Stimulated activated CD4-positive, alpha-beta T cell treated with anti-CD3 and anti-CD28 coated beads, Interleukin-15, amount 100 ng/mL, for 24 hours (primary cell): ENCODE data around the gene PLAU.
"Not testable (repeated sequence)": the region's sequence is repeated elsewhere in the genome, so short reads cannot be mapped to it uniquely, and the experiment has no call there.

Source experiments
- DNase-seq: peaks from one replicate; pipeline ENCODE4 v3.0.0-alpha.2; 2020

PLAU gene

GRCh38 chr10:73923935-73924598, 13.1 kb downstream of the PLAU start:
- no peak for DNase-seq

GRCh38 chr10:73924935-73925334, 14.0 kb downstream of the PLAU start:
- DNase-seq = no peak

DNA sequence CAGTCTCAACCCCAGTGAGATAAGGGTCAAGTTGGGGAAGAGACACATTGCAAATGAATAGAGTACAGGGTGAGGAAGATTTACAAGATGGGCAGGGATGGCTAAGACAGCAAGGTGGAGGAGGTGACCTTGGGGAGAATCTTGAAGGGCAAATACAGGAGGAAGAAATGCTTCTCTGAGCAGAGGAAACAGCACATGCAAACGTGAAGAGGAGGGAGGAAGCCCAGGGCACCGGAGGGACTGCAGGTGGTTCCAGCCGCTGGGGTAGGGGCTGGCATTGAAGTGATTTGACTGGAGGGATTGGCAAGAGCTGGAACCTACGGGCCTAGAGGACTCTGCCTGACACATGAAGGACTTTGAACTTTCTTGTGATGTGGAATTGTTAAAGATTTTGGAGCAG, 14.6 kb downstream of the PLAU start:
- no peak for DNase-seq

DNA sequence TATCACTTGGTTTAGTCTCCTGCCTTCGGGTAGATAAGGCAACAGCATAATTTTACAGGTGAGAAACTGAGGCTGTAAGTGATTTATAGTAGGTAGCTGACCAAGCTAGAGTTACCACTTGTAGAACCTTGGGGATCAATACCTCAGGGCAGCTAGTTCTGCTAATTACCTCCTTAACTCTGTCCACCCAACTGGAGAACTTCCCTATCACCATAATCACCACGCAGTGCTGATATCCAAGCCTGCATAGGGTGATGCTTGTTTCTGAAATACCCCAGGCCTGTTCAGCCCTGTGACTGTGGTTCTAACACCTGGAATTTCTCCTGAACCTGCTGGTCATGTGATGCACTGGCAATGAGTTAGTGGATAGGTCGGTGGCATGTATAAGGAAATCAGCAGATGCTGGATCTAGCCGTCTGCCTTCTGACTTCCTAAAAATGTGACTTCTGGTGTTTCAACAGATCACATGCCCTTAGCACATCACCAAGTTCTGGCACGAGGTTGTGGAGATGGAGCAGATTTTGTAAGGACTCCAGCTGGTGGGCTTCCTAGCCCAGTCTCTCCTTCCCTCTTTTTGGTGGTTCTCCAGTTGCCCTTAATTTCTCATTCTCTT, 15.3 kb downstream of the PLAU start:
- no peak for DNase-seq

- DNase-seq = not testable (repeated sequence)
Measured at GRCh38 chr10:73930630-73931327, 19.8 kb downstream of the PLAU start.

DNA sequence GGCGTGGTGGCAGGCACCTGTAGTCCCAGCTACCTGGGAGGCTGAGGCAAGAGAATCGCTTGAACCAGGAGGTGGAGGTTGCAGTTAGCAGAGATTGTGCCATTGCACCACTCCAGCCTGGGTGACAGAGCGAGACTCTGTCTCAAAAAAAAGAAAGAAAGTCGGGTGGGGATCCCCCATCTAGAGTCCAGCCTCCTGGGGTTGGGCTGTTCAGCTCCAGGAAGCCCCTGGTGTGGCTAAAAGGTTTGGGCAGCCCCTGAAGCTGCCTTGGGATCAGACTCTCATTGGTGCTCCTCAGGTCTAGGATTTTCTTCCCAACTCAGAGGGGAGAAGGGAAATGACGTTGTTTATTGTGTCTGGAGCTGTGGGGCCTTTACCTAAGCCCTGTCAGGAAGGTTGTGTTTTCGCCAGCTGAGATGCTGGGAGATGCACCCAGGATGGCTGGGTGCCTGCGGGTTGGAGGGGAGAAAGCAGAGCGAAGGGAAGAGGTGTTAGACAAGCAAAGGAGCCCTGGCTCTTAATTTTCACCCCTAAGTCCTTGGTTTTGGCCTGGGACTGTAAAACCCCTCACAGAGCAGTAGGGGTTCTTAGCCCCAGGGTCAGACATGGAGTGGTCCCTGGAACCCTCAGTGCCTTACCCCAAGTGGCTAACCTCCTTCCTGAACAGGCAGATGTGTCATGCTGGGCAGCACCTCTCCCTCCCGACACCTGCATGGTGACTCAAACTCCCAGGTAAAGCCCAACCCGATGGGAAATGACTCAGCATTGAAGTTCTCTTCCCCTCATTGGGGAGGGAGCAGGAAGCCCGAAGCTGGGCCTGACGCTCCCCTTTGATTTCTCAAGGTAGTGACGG, 21.1 kb downstream of the PLAU start:
- peak; percentile 72 for DNase-seq

GRCh38 chr10:73932620-73933112, 21.7 kb downstream of the PLAU start:
- DNase-seq = no peak

- DNase-seq = no peak
Measured at GRCh38 chr10:73934074-73934473, 23.1 kb downstream of the PLAU start.

GRCh38 chr10:73935895-73936294, 25.0 kb downstream of the PLAU start:
- DNase-seq = no peak

GRCh38 chr10:73937333-73938043, 26.6 kb downstream of the PLAU start:
- DNase-seq = no peak

- DNase-seq = peak; percentile 90
Measured at GRCh38 chr10:73940634-73941221, 29.8 kb downstream of the PLAU start.

DNA sequence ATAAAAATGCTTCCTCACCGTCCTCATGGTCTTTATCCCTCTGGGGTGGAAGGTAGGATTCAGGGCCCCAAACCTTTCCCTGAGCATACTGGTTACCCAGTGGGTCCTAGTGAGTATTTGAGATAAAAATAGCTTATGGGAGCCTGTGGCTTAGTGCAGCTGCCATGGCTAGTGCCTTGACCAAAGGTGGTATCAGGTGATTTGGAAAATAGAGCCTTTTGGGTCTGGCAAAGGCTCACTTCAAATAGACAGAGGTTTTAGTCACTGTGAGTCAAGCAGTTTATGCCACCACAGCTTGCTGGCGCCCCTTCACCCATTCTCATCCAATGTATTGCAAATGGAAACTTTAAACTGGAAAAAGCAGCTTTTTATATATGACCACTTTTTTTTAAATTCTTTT, 30.4 kb downstream of the PLAU start:
- DNase-seq = no peak

DNA sequence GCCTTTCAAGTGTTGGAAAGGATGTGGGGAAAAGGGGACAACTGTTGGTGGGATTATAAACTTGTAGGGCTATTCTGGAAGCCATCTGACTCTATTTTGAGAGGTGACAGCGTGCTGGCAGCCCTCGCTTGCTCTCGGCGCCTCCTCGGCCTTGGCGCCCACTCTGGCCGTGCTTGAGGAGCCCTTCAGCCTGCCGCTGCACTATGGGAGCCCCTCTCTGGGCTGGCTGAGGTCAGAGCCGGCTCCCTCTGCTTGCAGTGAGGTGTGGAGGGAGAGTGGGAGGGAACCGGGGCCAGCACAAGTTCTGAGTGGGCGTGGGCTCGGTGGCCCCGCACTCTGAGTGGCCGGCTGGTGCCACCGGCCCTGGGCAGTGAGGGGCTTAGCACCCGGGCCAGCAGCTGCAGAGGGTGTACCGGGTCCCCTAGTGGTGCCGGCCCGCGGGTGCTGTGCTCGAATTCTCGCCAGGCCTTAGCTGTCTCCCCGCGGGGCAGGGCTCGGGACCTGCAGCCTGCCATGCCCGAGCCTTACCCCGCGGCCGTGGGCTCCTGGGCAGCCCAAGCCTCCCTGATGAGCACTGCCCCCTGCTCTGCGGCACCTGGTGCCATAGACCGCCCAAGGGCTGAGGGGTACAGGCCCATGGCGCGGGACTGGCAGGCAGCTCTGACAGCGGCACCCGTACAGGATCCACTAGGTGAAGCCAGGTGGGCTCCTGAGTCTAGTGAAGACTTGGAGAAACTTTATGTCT, 33.6 kb downstream of the PLAU start:
- DNase-seq = no peak

DNA sequence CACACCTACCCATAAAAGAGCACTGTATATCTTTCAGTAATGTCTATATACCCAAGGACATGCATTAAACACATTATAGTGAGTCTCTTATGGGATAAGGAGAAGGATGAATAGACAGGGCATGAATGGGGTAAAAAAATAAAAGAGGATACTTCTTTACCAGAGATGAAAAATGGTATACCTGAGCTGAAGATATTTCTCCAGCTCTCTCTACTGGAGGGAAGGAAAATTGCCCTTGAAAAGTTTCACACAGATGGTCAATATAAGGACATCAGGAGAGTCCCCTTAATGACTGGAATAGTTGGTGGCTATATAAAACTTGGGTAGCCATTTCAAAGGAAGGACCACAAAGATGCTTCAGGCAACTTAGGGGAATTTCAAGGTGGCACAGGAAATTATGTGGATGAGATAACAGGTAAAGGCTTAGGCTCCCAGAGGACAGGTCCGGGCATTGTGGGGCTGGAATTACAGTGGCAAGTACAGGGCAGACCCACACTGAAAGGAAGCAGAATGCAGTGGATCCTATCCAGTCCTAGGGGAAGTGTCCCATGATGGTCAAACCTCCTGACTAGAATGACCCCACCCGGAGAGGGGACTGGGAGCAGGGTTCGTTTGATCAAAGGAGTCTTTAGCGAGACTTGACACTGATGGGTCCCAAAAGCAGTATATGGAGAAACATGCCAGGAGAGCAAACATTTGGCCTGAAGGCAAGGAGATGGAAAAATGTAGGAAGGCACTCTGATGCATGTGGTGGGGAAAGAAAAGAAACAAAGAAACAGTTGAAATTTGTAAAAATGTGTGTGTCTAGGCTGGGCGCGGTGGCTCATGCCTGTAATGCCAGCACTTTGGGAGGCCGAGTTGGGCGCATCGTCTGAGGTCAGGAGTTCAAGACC, 35.6 kb downstream of the PLAU start:
- no peak for DNase-seq

GRCh38 chr10:73948947-73949633, 38.2 kb downstream of the PLAU start:
- DNase-seq = no peak

DNA sequence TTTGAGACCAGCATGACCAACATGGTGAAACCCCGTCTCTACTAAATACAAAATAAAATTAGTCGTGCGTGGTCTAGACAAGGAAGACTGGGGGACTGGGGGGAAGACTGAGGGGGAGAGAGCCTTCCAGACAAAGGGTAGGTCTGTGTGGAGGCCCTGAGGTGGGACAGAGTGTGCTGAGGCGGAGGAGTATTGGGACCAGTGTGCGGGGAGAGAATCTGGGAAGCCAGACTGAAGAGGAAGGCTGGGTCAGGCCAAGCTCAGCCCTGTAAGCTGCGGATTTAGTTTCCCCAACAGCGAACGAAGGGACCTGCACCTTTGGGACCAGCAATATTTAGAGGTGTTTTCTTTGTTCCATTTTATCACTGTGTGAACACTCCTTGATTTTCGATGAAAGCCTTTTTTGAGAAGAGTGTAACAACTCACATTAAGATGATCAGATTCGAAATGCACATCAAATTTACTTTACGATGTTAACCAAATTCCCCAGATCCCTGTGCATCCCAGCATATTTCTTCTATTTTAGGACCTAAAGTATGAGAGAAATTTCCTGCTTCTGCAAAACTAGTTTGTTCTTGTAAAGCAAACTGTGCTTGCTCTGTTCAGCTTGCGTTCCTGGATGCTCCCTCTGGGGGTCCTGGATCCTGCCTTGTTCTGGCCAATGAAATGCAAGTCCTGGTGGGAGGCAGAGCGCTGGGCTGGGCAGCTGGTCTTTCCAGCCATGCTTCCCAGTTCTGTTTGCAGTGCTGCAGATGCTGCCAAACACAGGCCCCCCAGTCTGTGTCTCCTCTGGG, 39.4 kb downstream of the PLAU start:
- no peak for DNase-seq

DNA sequence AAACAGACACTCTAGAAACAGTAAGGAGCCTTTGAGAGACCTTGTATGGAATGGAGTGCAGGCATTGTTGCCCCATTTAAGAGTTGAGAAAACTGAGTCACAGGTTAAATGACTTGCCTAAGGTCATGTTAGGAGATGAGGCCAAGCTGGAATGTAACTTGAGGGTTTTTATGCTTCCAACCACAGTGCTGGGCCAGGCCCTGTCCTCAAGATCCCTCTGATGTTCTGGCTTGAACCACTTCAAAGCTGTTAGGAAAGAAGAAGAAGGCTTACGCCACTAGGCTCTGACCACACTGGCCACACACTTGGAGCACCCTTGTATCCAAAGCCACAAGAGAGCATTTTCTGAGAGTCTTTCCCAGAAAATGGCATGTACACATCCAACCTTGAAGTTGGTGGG, 42.7 kb downstream of the PLAU start:
- no peak for DNase-seq

GRCh38 chr10:73954737-73955136, 43.8 kb downstream of the PLAU start:
- DNase-seq = no peak

DNA sequence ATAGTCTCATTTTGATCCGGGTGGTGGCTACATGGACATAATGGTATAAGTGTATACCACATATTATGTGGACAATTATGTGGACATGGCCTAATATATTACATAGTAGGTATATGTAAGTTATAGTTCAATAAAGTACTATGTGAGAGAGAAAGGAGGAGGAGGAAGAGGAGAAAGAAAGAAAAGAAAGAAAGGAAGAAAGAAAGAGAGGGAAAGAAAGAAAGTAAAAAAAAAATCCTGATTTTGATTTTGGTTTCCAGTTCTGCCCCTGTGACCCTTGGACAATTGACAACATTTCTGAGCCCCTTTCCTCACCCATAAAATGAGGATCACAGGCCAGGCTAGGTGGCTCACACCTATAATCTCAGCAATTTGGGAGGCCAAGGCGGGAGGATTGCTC, 44.8 kb downstream of the PLAU start:
- no peak for DNase-seq
